ENCODE measurements around the gene NAV2. TPM values are rescaled to one million over a fixed set of nuclear protein-coding genes. Genes with fewer than 3 reads are reported as not detected.

The NAV2 gene
- total and polyA plus RNA-seq, 2 donors from 2014 or later: 5.9 to 37.7 TPM

GRCh38 chr11:20047769-20048154, 335.1 kb downstream of the NAV2 start:
- TF ChIP-seq CTCF (IDR thresholded peaks at IDR 0.05; ENCODE audit: borderline replicate concordance, extremely low read depth, insufficient read depth): no peak
- no peak overlapping the region for H3K4me3 ChIP-seq (ENCODE audit: low read length in 3 of 3)
- intact Hi-C loops (cut with DNase I): no loop called here
- no peaks in the 10 kb centered on the region for H3K9me3 ChIP-seq (ENCODE audit: control insufficient read depth in 2 of 3, insufficient read depth in 1 of 3, low read length in 3 of 3)
- H3K9ac ChIP-seq (ENCODE audit: low read length in 3 of 3): no peak overlapping the region
- H3K36me3 ChIP-seq (ENCODE audit: control insufficient read depth in 2 of 3, insufficient read depth in 3 of 3, low read length in 3 of 3): peaks cover 0 to 4% (median 3%) of the 10 kb centered on the region in 3 donors
- H3K27ac ChIP-seq (ENCODE audit: low read depth in 2 of 2, low read length in 2 of 2): no peak overlapping the region
- peaks cover 0 to 9% (median 0%) of the 10 kb centered on the region in 3 donors for H3K4me1 ChIP-seq (ENCODE audit: control insufficient read depth in 2 of 3, insufficient read depth in 2 of 3, low read depth in 1 of 3, low read length in 3 of 3)
- FAIRE-seq (no peak), DNase-seq (no peak)
- H3K27me3 ChIP-seq (ENCODE audit: control insufficient read depth, insufficient read depth, low read length): no peaks in the 10 kb centered on the region

GRCh38 chr11:20048246-20048645, 335.6 kb downstream of the NAV2 start:
- FAIRE-seq (no peak), DNase-seq (no peak)
- Histone ChIP-seq H3K9ac (ENCODE audit: low read length in 3 of 3) (no peak overlapping the region), H3K9me3 (ENCODE audit: control insufficient read depth in 2 of 3, insufficient read depth in 1 of 3, low read length in 3 of 3) (no peaks in the 10 kb centered on the region), H3K4me3 (ENCODE audit: low read length in 3 of 3) (no peak overlapping the region), H3K27me3 (ENCODE audit: control insufficient read depth, insufficient read depth, low read length) (no peaks in the 10 kb centered on the region), H3K36me3 (ENCODE audit: control insufficient read depth in 2 of 3, insufficient read depth in 3 of 3, low read length in 3 of 3) (peaks cover 0 to 4% (median 3%) of the 10 kb centered on the region in 3 donors), H3K4me1 (ENCODE audit: control insufficient read depth in 2 of 3, insufficient read depth in 2 of 3, low read depth in 1 of 3, low read length in 3 of 3) (peaks cover 0 to 9% (median 0%) of the 10 kb centered on the region in 3 donors), H3K27ac (ENCODE audit: low read depth in 2 of 2, low read length in 2 of 2) (no peak overlapping the region)
- TF ChIP-seq CTCF (IDR thresholded peaks at IDR 0.05; ENCODE audit: borderline replicate concordance, extremely low read depth, insufficient read depth): no peak
- intact Hi-C loops (cut with DNase I): no loop called here

GRCh38 chr11:20048707-20049106, 336.1 kb downstream of the NAV2 start:
- no peak overlapping the region for H3K4me3 ChIP-seq (ENCODE audit: low read length in 3 of 3)
- no peaks in the 10 kb centered on the region for H3K27me3 ChIP-seq (ENCODE audit: control insufficient read depth, insufficient read depth, low read length)
- H3K27ac ChIP-seq (ENCODE audit: low read depth in 2 of 2, low read length in 2 of 2): peak overlapping the region in 1 of 2 donors; percentile 5
- no peak for FAIRE-seq
- no peak for DNase-seq
- no peaks in the 10 kb centered on the region for H3K9me3 ChIP-seq (ENCODE audit: control insufficient read depth in 2 of 3, insufficient read depth in 1 of 3, low read length in 3 of 3)
- no peak for TF ChIP-seq CTCF (IDR thresholded peaks at IDR 0.05; ENCODE audit: borderline replicate concordance, extremely low read depth, insufficient read depth)
- H3K4me1 ChIP-seq (ENCODE audit: control insufficient read depth in 2 of 3, insufficient read depth in 2 of 3, low read depth in 1 of 3, low read length in 3 of 3): peaks cover 0 to 9% (median 0%) of the 10 kb centered on the region in 3 donors
- intact Hi-C loops (cut with DNase I): no loop called here
- H3K36me3 ChIP-seq (ENCODE audit: control insufficient read depth in 2 of 3, insufficient read depth in 3 of 3, low read length in 3 of 3): peaks cover 0 to 4% (median 3%) of the 10 kb centered on the region in 3 donors
- no peak overlapping the region for H3K9ac ChIP-seq (ENCODE audit: low read length in 3 of 3)

GRCh38 chr11:20049231-20049630, 336.6 kb downstream of the NAV2 start:
- DNase-seq (no peak), FAIRE-seq (no peak)
- H3K27ac ChIP-seq (ENCODE audit: low read depth in 2 of 2, low read length in 2 of 2): no peak overlapping the region
- TF ChIP-seq CTCF (IDR thresholded peaks at IDR 0.05; ENCODE audit: borderline replicate concordance, extremely low read depth, insufficient read depth): no peak
- H3K9me3 ChIP-seq (ENCODE audit: control insufficient read depth in 2 of 3, insufficient read depth in 1 of 3, low read length in 3 of 3): no peaks in the 10 kb centered on the region
- intact Hi-C loops (cut with DNase I): no loop called here
- no peak overlapping the region for H3K9ac ChIP-seq (ENCODE audit: low read length in 3 of 3)
- H3K27me3 ChIP-seq (ENCODE audit: control insufficient read depth, insufficient read depth, low read length): no peaks in the 10 kb centered on the region
- H3K36me3 ChIP-seq (ENCODE audit: control insufficient read depth in 2 of 3, insufficient read depth in 3 of 3, low read length in 3 of 3): peaks cover 0 to 9% (median 3%) of the 10 kb centered on the region in 3 donors
- peaks cover 0 to 9% (median 0%) of the 10 kb centered on the region in 3 donors for H3K4me1 ChIP-seq (ENCODE audit: control insufficient read depth in 2 of 3, insufficient read depth in 2 of 3, low read depth in 1 of 3, low read length in 3 of 3)
- no peak overlapping the region for H3K4me3 ChIP-seq (ENCODE audit: low read length in 3 of 3)

All from kidney (tissue), 14 donors.